Body of pancreas (tissue), 4 donors: ENCODE measurements around the gene SLC12A9. TPM values are rescaled to one million over a fixed set of nuclear protein-coding genes. Genes with fewer than 3 reads are reported as not detected.

Experiments
- ATAC-seq: fragments of 150-250 bp; one replicate; pipeline ENCODE4 v1.9.1; 2016
- DNase-seq, 4 donors: peaks; one replicate each; pipeline ENCODE4 v3.0.0-alpha.2; 2019
- H3K27ac ChIP-seq, 4 donors: fragments of 200-600 bp; sonication (generic); 1 replicate in 3 of 4; 2 replicates in 1 of 4; pipeline versions ENCODE4 v1.5.1 to v1.6.1; 2016 to 2019; ENCODE audit warnings: mild to moderate bottlenecking in 1 of 4, mixed read lengths in 1 of 4, moderate library complexity in 1 of 4
- H3K27me3 ChIP-seq, 2 donors: fragments of 200-600 bp; sonication (generic); one replicate each; pipeline ENCODE4 v1.6.0; 2016; ENCODE audit warnings: mild to moderate bottlenecking in 1 of 2
- H3K36me3 ChIP-seq, 2 donors: fragments of 200-600 bp; sonication (generic); replicated peaks in 1 of 2; 2 replicates each; pipeline ENCODE4 v1.5.1; 2016; ENCODE audit warnings: low read depth in 2 of 2; ENCODE audit not compliant: insufficient read depth in 1 of 2
- H3K4me1 ChIP-seq: fragments of 200-600 bp; sonication (generic); one replicate; pipeline ENCODE4 v1.6.0; 2016
- H3K4me3 ChIP-seq, 2 donors: fragments of 200-600 bp; sonication (generic); 1 replicate in 1 of 2; 2 replicates in 1 of 2; pipeline ENCODE4 v1.5.1; 2016 to 2019
- H3K9me3 ChIP-seq, 3 donors: fragments of 200-600 bp; sonication (generic); 1 replicate in 2 of 3; 2 replicates in 1 of 3; pipeline ENCODE4 v1.5.1; 2016
- POLR2A ChIP-seq, 3 donors: fragments of 450-650 bp; IDR thresholded peaks; one replicate each; pipeline ENCODE4 v1.6.1; 2016; ENCODE audit warnings: antibody characterized with exemption in 3 of 3, mild to moderate bottlenecking in 2 of 3
- WGBS, 2 donors: methylation state at CpG; one replicate each; pipeline ENCODE4 v1.1.5; 2017; 5-methylcytosine and 5-hydroxymethylcytosine counted together
- intact Hi-C: fragments of 100-400 bp; cut with DNase I; formaldehyde crosslinking; loops from one replicate; pipeline ENCODE4 v1.15.1; 2023
- total RNA-seq, 2 donors: library from RNA; depleted of rRNA; stranded (reverse); fragments of >200 nt; gene quantifications; one replicate each; pipeline ENCODE4 v1.1.0, GENCODE V29; 2016
- TF ChIP-seq, protein P1 (sequence below), 7 experiments: fragments of 450-650 bp in 4 of 7; fragments of 200-600 bp in 3 of 7; sonication (generic) in 3 of 7; IDR thresholded peaks; one replicate each; pipeline ENCODE4 v1.5.1; 2016 to 2019; ENCODE audit warnings: antibody characterized with exemption in 7 of 7

Gene SLC12A9
- total RNA-seq, 2 donors from 2014 or later = 12.7 to 38.9 TPM

DNA sequence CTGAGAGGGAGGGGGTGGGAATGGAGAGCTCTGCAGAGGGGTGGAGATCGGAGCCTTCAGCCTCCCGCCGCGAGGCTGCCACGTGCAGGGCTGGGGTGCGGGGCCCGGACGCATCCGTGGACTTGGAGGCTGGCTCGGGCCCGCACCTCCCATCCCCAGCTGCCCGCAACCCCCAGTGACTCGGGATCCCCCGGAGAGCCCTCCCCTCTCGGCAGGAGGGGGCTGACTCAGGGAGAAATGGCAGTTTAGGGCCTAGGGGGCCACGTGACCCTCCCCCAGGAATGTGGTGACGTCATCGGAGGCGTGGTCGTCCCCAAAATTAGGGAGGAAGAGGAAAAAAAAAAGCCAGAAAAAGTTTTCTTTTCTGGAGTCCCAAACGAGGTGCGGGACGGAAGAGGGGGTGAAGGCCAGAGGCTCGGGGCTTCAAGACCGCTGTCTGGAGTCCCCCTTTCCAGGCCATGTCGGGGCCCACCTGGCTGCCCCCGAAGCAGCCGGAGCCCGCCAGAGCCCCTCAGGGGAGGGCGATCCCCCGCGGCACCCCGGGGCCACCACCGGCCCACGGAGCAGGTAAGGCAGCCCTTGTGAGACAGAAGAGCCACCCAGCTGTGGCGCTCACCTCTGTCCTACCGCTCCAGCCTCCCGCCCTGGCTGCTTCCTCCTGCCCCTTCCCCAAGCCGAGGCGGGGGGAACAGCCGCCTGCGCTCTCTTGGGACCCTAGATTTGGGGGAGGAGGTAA, 14.7 kb downstream of the SLC12A9 start, which contains the start of gene TRIP6:
TRIP6 (plus strand) TSS at position 348 of the 736 bp plus-strand sequence; CDS start at position 459, 111 bp downstream.
- intact Hi-C loops = no loop called here

DNA sequence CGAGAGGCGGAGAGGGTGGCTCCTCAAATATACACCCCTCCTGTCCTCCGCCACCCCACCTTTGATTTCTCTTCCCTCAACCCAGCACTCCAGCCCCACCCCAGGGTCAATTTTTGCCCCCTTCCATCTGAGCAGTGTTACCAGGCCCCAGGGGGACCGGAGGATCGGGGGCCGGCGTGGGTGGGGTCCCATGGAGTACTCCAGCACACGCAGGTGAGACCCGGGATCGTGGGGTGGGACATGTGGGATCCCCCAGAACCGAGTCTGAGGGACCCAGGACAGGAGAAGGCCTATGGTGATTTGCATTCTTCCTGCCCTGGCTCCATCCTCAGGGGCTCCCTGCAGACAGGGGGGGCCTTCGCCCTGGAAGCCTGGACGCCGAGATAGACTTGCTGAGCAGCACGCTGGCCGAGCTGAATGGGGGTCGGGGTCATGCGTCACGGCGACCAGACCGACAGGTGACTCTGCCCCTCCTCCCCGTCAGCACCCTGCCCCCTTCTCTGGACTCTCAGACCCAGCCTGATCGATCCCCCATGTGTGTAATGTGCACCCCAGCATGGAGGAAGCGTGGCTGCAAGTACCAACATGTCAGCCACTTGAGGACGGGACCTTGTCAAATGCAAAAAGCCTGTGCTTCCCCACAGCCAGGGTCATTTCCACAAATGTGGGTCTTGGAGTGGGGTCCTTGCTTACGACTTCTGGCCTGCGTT, 15.4 kb downstream of the SLC12A9 start:
- intact Hi-C loops = no loop called here
- Histone ChIP-seq H3K27me3 (no peaks in the 10 kb centered on the region), H3K9me3 (no peaks in the 10 kb centered on the region), H3K4me3 (peak overlapping the region; percentile 60 to 69), H3K4me1 (peaks cover 41% of the 10 kb centered on the region), H3K36me3 (peaks cover 0 to 8% of the 10 kb centered on the region in 2 donors), H3K27ac (peak overlapping the region; percentile 92 to 96 (median 94))
- ATAC-seq (peak; percentile 16), DNase-seq (peak in 2 of 4 donors; percentile 42 to 44)
- 17 to 22% methylated on average over 10 to 27 of the region's 27 CpGs for WGBS, 2 donors
- no peak for TF ChIP-seq POLR2A (IDR thresholded peaks at IDR 0.05)
- TF ChIP-seq, protein P1, sequence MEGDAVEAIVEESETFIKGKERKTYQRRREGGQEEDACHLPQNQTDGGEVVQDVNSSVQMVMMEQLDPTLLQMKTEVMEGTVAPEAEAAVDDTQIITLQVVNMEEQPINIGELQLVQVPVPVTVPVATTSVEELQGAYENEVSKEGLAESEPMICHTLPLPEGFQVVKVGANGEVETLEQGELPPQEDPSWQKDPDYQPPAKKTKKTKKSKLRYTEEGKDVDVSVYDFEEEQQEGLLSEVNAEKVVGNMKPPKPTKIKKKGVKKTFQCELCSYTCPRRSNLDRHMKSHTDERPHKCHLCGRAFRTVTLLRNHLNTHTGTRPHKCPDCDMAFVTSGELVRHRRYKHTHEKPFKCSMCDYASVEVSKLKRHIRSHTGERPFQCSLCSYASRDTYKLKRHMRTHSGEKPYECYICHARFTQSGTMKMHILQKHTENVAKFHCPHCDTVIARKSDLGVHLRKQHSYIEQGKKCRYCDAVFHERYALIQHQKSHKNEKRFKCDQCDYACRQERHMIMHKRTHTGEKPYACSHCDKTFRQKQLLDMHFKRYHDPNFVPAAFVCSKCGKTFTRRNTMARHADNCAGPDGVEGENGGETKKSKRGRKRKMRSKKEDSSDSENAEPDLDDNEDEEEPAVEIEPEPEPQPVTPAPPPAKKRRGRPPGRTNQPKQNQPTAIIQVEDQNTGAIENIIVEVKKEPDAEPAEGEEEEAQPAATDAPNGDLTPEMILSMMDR (IDR thresholded peaks at IDR 0.05) = no peak

More for the DNA sequence above, 14.7 kb downstream of the SLC12A9 start, which contains the start of gene TRIP6:
- Histone ChIP-seq H3K4me1 (peaks cover 41% of the 10 kb centered on the region), H3K36me3 (peaks cover 0 to 4% of the 10 kb centered on the region in 2 donors), H3K27me3 (no peaks in the 10 kb centered on the region), H3K4me3 (peak within 1 kb of the TSS; percentile 60 to 69), H3K9me3 (no peaks in the 10 kb centered on the region), H3K27ac (peak within 1 kb of the TSS; percentile 92 to 96 (median 94))
- 1 to 3% methylated on average over 32 to 36 of the region's 42 CpGs for WGBS, 2 donors
- peak; percentile 20 to 67 (median 55) for TF ChIP-seq POLR2A (IDR thresholded peaks at IDR 0.05)
- TF ChIP-seq, protein P1 (IDR thresholded peaks at IDR 0.05) = no peak
- DNase-seq = peak; percentile 82 to 86 (median 85)
- ATAC-seq = peak; percentile 72

DNA sequence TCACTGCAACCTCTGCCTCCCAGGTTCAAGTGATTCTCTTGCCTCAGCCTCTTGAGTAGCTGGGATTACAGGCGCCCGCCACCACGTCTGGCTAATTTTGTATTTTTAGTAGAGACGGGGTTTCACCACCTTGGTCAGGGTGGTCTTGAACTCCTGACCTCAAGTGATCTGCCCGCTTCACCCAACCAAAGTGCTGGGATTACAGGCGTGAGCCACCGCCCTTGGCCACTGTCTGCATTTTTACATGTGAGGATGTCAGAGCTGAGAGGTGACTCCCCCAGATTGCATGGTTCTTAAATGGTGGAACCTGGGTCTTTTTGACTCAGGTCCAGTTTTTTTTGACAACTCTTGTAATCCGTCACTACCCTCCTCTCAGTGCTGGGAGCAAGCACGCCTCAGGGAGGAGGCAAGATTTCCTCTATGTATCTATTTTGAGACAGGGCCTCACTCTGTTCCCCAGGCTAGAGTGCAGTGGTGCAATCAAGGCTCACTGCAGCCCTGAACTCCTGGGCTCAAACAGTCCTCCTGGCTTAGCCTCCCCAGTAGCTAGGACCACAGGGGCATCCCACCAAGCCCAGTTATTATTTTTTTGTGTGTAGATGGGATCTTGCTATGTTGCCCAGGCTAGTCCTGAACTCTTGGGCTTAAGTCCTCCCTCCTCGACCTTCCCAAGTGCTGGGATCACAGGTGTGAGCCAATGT, 21.2 kb downstream of the SLC12A9 start:
- Histone ChIP-seq H3K27ac (peak overlapping the region in 3 of 4 donors; percentile 89 to 96 (median 89)), H3K36me3 (peaks cover 0 to 11% of the 10 kb centered on the region in 2 donors), H3K27me3 (no peaks in the 10 kb centered on the region), H3K4me3 (peak overlapping the region in 1 of 2 donors; percentile 34), H3K9me3 (no peaks in the 10 kb centered on the region), H3K4me1 (peaks cover 47% of the 10 kb centered on the region)
- no peak for TF ChIP-seq POLR2A (IDR thresholded peaks at IDR 0.05)
- TF ChIP-seq, protein P1 (IDR thresholded peaks at IDR 0.05) = no peak
- intact Hi-C loops = no loop called here
- no peak for DNase-seq
- WGBS, 2 donors = 83 to 92% methylated on average over 6 to 10 of the region's 10 CpGs
- ATAC-seq = no peak

DNA sequence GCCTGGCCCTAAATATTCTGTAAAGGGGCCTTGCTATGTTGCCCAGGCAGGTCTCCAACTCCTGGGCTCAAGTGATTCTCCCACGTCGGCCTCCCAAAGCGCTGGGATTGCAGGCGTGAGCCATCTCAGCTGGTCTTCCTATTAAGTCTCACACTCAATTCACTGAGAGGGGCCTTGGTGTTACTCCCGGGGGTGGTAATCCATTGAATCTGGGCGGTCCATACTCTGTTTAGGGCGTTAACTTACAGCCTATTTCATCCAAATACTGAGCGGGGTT, 21.7 kb downstream of the SLC12A9 start:
- Histone ChIP-seq H3K36me3 (peaks cover 0 to 11% of the 10 kb centered on the region in 2 donors), H3K9me3 (no peaks in the 10 kb centered on the region), H3K4me1 (peaks cover 45% of the 10 kb centered on the region), H3K27ac (peak overlapping the region; percentile 79 to 96 (median 89)), H3K27me3 (no peaks in the 10 kb centered on the region), H3K4me3 (peak overlapping the region; percentile 34 to 94)
- 49 to 51% methylated on average over 6 to 8 of the region's 8 CpGs for WGBS, 2 donors
- TF ChIP-seq POLR2A (IDR thresholded peaks at IDR 0.05) = no peak
- intact Hi-C loops = no loop called here
- ATAC-seq = no peak
- no peak for DNase-seq
